Pancreas (tissue), 10 donors: ENCODE measurements around the gene SCNN1A. TPM values are rescaled to one million over a fixed set of nuclear protein-coding genes. Genes with fewer than 3 reads are reported as not detected.

Experiments used
- ATAC-seq, 4 donors: fragments of 200-7000 bp; cut with Tn5 transposase; one replicate each; pipeline versions ENCODE4 v1.8.0 to v1.9.1; 2020; ENCODE audit warnings: mild to moderate bottlenecking in 4 of 4, moderate library complexity in 4 of 4
- DNase-seq, 6 donors: peaks; one replicate each; pipeline ENCODE4 v3.0.0-alpha.2; 2020
- FAIRE-seq: peaks from 2 replicates; lab custom pipeline; 2012; peaks lifted over from hg19 to GRCh38; lab: Jason Lieb, UNC
- H3K27ac ChIP-seq, 4 donors: fragments of 200-600 bp; sonication (generic); 1 replicate in 3 of 4; 2 replicates in 1 of 4; pipeline versions ENCODE4 v1.5.0 to v1.8.0; 2020
- H3K27me3 ChIP-seq, 4 donors: fragments of 200-600 bp; one replicate each; pipeline ENCODE4 v1.8.0; 2021
- H3K36me3 ChIP-seq, 3 donors: fragments of 200-600 bp; sonication (generic) in 1 of 3; one replicate each; pipeline versions ENCODE4 v1.5.0 to v1.8.0; 2020 to 2021
- H3K4me1 ChIP-seq, 3 donors: fragments of 200-600 bp; one replicate each; pipeline ENCODE4 v1.8.0; 2021
- H3K4me3 ChIP-seq, 4 donors: fragments of 200-600 bp; sonication (generic) in 2 of 4; one replicate each; pipeline versions ENCODE4 v1.5.0 to v1.8.0; 2020 to 2021
- H3K9me3 ChIP-seq, 4 donors: fragments of 200-600 bp; one replicate each; pipeline ENCODE4 v1.8.0; 2021
- CTCF ChIP-seq, 4 donors: fragments of 200-600 bp; sonication (generic) in 3 of 4; IDR thresholded peaks; one replicate each; pipeline versions ENCODE4 v1.5.0 to v1.8.0; 2021; ENCODE audit warnings: antibody characterized with exemption in 4 of 4
- WGBS, 2 donors: extraction: QIAGEN DNeasy Blood & Tissue Kit; methylation state at CpG; one replicate each; pipeline ENCODE4 v1.1.7; 2013; 5-methylcytosine and 5-hydroxymethylcytosine counted together
- intact Hi-C, 3 donors: fragments of 100-400 bp; cut with DNase I; formaldehyde crosslinking; loops; one replicate each; pipeline versions ENCODE4 v1.11.1 to v1.14.2; 2022
- polyA plus RNA-seq, 2 donors: library from polyadenylated mRNA; stranded (reverse); fragments of 200-250 nt; gene quantifications; one replicate each; pipeline ENCODE4 v1.2.3, GENCODE V29; 2013
- total RNA-seq, 6 donors: library from RNA; stranded (reverse); fragmentation: NEBNext Ultra II Directional in 4 of 6; extraction: Animal tissue kit (Norgen Biotek cat#: 25700) in 4 of 6; gene quantifications; one replicate each; pipeline versions ENCODE4 v1.2.1 to v1.2.4, GENCODE V29; 2021 to 2023
- donor health status: healthy with polysubstance abuse.
- donor health status: DM: no; HTN: no; CAD: no; lungs with moderate emphysema.
- donor health status: DM: no; HTN: no; CAD: no.
- donor health status: control.
- donor health status: control.
- donor health status: Bipolar disorder and iron deficiency.
- donor health status: DM: yes; HTN: yes; CAD: no.
- donor health status: DM: no; HTN: no; CAD: no.
- donor health status: DM: no; HTN: no; CAD: no.
- donor health status: DM: yes; HTN: yes; CAD: no.

The SCNN1A gene
- total and polyA plus RNA-seq, 8 donors = 21.0 to 87.8 (median 39.9) TPM

DNA sequence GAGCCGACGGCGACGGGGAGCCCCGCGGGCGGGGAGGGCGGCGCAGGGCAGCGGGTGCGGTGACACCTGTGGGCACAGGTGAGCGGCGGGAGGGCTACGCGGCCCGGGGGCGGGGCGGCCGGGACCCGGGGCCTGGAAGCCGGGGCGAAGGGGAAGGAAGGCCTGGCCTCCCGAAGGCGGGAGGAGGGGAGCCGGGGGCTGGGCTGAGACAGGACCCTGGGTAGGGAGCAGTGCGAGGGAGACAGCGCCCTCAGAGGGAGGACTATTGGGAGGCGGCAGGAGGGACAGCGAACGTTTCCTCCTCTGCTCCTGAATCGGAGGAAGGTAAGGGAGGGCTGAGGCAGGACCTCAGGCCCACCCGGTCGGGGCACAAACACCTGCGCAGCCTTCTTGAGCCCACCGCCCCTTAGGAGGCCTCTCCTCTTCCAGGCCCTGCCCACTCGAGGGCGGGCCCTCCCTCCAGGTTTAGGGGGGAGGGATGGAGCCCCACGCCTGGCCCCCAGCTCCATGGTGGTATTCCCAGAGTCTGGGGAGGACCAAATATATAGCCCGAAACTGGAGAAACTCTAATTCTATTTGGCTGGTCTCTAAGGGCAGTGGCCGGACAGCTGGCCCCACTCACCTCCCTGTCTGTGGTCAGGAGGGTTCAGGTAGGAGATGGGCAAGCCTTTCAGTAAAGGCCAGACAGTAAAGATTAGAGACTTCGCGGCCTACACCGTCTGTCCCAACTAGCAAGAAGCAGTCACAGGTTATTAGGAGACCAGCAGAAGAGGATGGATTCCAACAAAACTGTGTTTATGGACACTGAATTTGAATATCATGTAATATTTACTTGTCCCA, 64.4 kb downstream of the SCNN1A start:
- DNase-seq (peak in 3 of 6 donors; percentile 45 to 81 (median 58)), FAIRE-seq (no peak), ATAC-seq (peak; percentile 3 to 8 (median 4))
- Histone ChIP-seq H3K27ac (peak overlapping the region; percentile 56 to 81 (median 66)), H3K36me3 (no peaks in the 10 kb centered on the region), H3K4me1 (peaks cover 0 to 3% (median 0%) of the 10 kb centered on the region in 3 donors), H3K9me3 (no peaks in the 10 kb centered on the region), H3K27me3 (no peaks in the 10 kb centered on the region), H3K4me3 (peak overlapping the region; percentile 34 to 60 (median 48))
- no peak for TF ChIP-seq CTCF (IDR thresholded peaks at IDR 0.05)
- intact Hi-C loops = no loop called here
- WGBS, 2 donors = 23 to 31% methylated on average over 30 to 43 of the region's 43 CpGs

GRCh38 chr12:6307529-6307928, 67.8 kb downstream of the SCNN1A start:
- FAIRE-seq = no peak
- H3K27me3 ChIP-seq = no peaks in the 10 kb centered on the region
- no peak overlapping the region for H3K4me3 ChIP-seq
- no peak for ATAC-seq
- H3K36me3 ChIP-seq = no peaks in the 10 kb centered on the region
- H3K27ac ChIP-seq = no peak overlapping the region
- no peak for TF ChIP-seq CTCF (IDR thresholded peaks at IDR 0.05)
- intact Hi-C loops = no loop called here
- peaks cover 0 to 3% (median 0%) of the 10 kb centered on the region in 3 donors for H3K4me1 ChIP-seq
- WGBS, 2 donors = 73 to 86% methylated on average over 5 of the region's 5 CpGs
- H3K9me3 ChIP-seq = no peaks in the 10 kb centered on the region
- peak in 2 of 6 donors; percentile 27 for DNase-seq

- ATAC-seq = no peak
- Histone ChIP-seq H3K9me3 (no peaks in the 10 kb centered on the region), H3K36me3 (no peaks in the 10 kb centered on the region), H3K4me3 (no peak overlapping the region), H3K27ac (no peak overlapping the region), H3K4me1 (no peaks in the 10 kb centered on the region), H3K27me3 (no peaks in the 10 kb centered on the region)
- intact Hi-C loops = no loop called here
- peak in 1 of 6 donors; percentile 26 for DNase-seq
- no peak for FAIRE-seq
- WGBS, 2 donors = 88 to 92% methylated on average over 11 of the region's 11 CpGs
- no peak for TF ChIP-seq CTCF (IDR thresholded peaks at IDR 0.05)
Measured at GRCh38 chr12:6306599-6307220, 68.7 kb downstream of the SCNN1A start.

- H3K4me3 ChIP-seq = no peak overlapping the region
- FAIRE-seq (no peak), DNase-seq (peak in 1 of 6 donors; percentile 14), ATAC-seq (no peak)
- no peaks in the 10 kb centered on the region for H3K9me3 ChIP-seq
- 72 to 85% methylated on average over 6 of the region's 6 CpGs for WGBS, 2 donors
- H3K36me3 ChIP-seq = no peaks in the 10 kb centered on the region
- no peak overlapping the region for H3K27ac ChIP-seq
- H3K4me1 ChIP-seq = no peaks in the 10 kb centered on the region
- intact Hi-C loops = no loop called here
- TF ChIP-seq CTCF (IDR thresholded peaks at IDR 0.05) = no peak
- no peaks in the 10 kb centered on the region for H3K27me3 ChIP-seq
Measured at GRCh38 chr12:6306151-6306550, 69.2 kb downstream of the SCNN1A start.
